Measurements from ENCODE around the gene PEX5L. TPM values are rescaled to one million over a fixed set of nuclear protein-coding genes. Genes with fewer than 3 reads are reported as not detected.

PEX5L gene
- total and polyA plus RNA-seq, 10 of the 15 experiments (the other 5 are each of a cell fraction or from before 2014, with no cell fraction given): 0.11 to 17.0 (median 0.50) TPM

GRCh38 chr3:179958143-179958542, 78.6 kb downstream of the PEX5L start:
- no peak for DNase-seq (ENCODE audit: low read depth, low spot score)
- RAD21 ChIA-PET (ENCODE audit: unreplicated experiment): interaction anchor here (1.0 to 3.2 kb wide), 4 partner anchors 9 to 372 kb away, joined by 3 to 22 read pairs (median 14); no protein-coding TSS in a partner anchor
- H3K9me3 ChIP-seq (replicated peaks; ENCODE audit: control insufficient read depth, insufficient read depth, low read length): peaks cover 3% of the 10 kb centered on the region; the same call in 2 of the 3 replicates
- H3K79me2 ChIP-seq (ENCODE audit: control insufficient read depth, insufficient read depth, low read length): no peaks in the 10 kb centered on the region
- intact Hi-C loops (cut with micrococcal nuclease; ENCODE audit: unreplicated experiment) (loop anchor here (5.0 to 10.0 kb wide), 2 partner anchors 79 to 307 kb away; partner anchors contain the start of gene PEX5L), in situ Hi-C loops (cut with MboI) (loop anchor here (25.0 kb wide), 2 partner anchors 896 to 1446 kb away; partner anchors contain the start of gene ZMAT3)
- no peak for ATAC-seq
- no peak overlapping the region for H2AFZ ChIP-seq (ENCODE audit: control insufficient read depth, low read depth, low read length)
- no peak overlapping the region for H3K27ac ChIP-seq (ENCODE audit: control insufficient read depth, insufficient read depth)
- no peaks in the 10 kb centered on the region for H4K20me1 ChIP-seq (ENCODE audit: control insufficient read depth, insufficient read depth)
- no peak overlapping the region for H3K4me3 ChIP-seq
- no peaks in the 10 kb centered on the region for H3K36me3 ChIP-seq (ENCODE audit: control insufficient read depth in 2 of 2, insufficient read depth in 2 of 2, low read length in 1 of 2)
- FAIRE-seq: no peak
- SMC1A ChIA-PET (ENCODE audit: uncharacterized antibody, unreplicated experiment): interaction anchor here (1.2 to 4.4 kb wide), 7 partner anchors 9 to 373 kb away, joined by 3 to 38 read pairs (median 6); no protein-coding TSS in a partner anchor
- CTCF ChIA-PET: interaction anchor here (1.1 to 3.8 kb wide), 2 partner anchors 9 to 29 kb away, joined by 9 to 19 read pairs; no protein-coding TSS in a partner anchor
- no peaks in the 10 kb centered on the region for H3K27me3 ChIP-seq (replicated peaks in 1 of 2; ENCODE audit: control insufficient read depth in 2 of 2, insufficient read depth in 2 of 2, low read length in 1 of 2)
- BruUV-seq (replicated peaks): no TSS peak
- no peak overlapping the region for H3K4me2 ChIP-seq (ENCODE audit: control insufficient read depth, insufficient read depth)
- POLR2A ChIA-PET: interaction anchor here (2.9 kb wide), 1 partner anchor 9 kb away, joined by 17 read pairs; no protein-coding TSS in a partner anchor
- no peak overlapping the region for H3K9ac ChIP-seq (ENCODE audit: control insufficient read depth, insufficient read depth, low read length)
- 100% methylated on average over 2 of the region's 2 CpGs for WGBS (ENCODE audit: insufficient coverage, insufficient replicate concordance, low lambda C conversion rate, missing lambda C conversion rate)
- TF ChIP-seq NR2C2 (IDR thresholded peaks at IDR 0.05; ENCODE audit: borderline replicate concordance, control insufficient read depth, insufficient read length, low read depth) (no peak), PAX8 (IDR thresholded peaks at IDR 0.05) (no peak)
- TF ChIP-seq, protein P1, sequence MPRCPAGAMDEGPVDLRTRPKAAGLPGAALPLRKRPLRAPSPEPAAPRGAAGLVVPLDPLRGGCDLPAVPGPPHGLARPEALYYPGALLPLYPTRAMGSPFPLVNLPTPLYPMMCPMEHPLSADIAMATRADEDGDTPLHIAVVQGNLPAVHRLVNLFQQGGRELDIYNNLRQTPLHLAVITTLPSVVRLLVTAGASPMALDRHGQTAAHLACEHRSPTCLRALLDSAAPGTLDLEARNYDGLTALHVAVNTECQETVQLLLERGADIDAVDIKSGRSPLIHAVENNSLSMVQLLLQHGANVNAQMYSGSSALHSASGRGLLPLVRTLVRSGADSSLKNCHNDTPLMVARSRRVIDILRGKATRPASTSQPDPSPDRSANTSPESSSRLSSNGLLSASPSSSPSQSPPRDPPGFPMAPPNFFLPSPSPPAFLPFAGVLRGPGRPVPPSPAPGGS (IDR thresholded peaks at IDR 0.05; ENCODE audit: borderline replicate concordance, insufficient read depth, low read depth, low read length, poor library complexity, severe bottlenecking): no peak
- H3K4me1 ChIP-seq (ENCODE audit: control insufficient read depth, insufficient read depth, low read length): peaks cover 37% of the 10 kb centered on the region
